SK-N-SH treated with all-trans-retinoic acid at 6 μM for 48 hours (cell line): ENCODE data around the gene HS3ST5.

Experiments
- ATAC-seq: fragments of 200-7000 bp; cut with Tn5 transposase; 3 replicates; pipeline ENCODE4 v1.9.1; 2020; ENCODE audit warnings: mild to moderate bottlenecking, moderate library complexity
- BACH2 ChIP-seq: fragments of 250-450 bp; sonication (Bioruptor Pico); IDR thresholded peaks from 2 replicates; pipeline ENCODE4 v1.9.0; 2021; ENCODE audit warnings: mild to moderate bottlenecking, borderline replicate concordance
- CSDC2 ChIP-seq: fragments of 250-450 bp; sonication (Bioruptor Pico); IDR thresholded peaks from 2 replicates; pipeline ENCODE4 v1.5.0; 2020; ENCODE audit warnings: mild to moderate bottlenecking, moderate library complexity
- ESRRG ChIP-seq: fragments of 250-450 bp; sonication (Bioruptor Pico); IDR thresholded peaks from 2 replicates; pipeline ENCODE4 v1.6.1; 2021; ENCODE audit warnings: mild to moderate bottlenecking
- ISL1 ChIP-seq: fragments of 250-450 bp; sonication (Bioruptor Pico); IDR thresholded peaks from 2 replicates; pipeline ENCODE4 v2.1.2; 2022; ENCODE audit warnings: mild to moderate bottlenecking, moderate library complexity
- RARB ChIP-seq: fragments of 250-450 bp; sonication (Bioruptor Pico); IDR thresholded peaks from 2 replicates; pipeline ENCODE4 v1.8.0; 2021; ENCODE audit warnings: mild to moderate bottlenecking, moderate library complexity
- SNAI2 ChIP-seq: fragments of 250-450 bp; sonication (Bioruptor Pico); IDR thresholded peaks from 2 replicates; pipeline ENCODE4 v1.5.0; 2020; ENCODE audit warnings: mild to moderate bottlenecking, moderate library complexity
- TCF4 ChIP-seq: fragments of 250-450 bp; sonication (Bioruptor Pico); IDR thresholded peaks from 2 replicates; pipeline ENCODE4 v1.8.0; 2021; ENCODE audit warnings: mild to moderate bottlenecking, moderate library complexity, borderline replicate concordance
- TOX ChIP-seq: fragments of 250-450 bp; sonication (Bioruptor Pico); IDR thresholded peaks from 2 replicates; pipeline ENCODE4 v1.8.0; 2021; ENCODE audit warnings: mild to moderate bottlenecking, moderate library complexity, borderline replicate concordance
- ZFP3 ChIP-seq: fragments of 250-450 bp; sonication (Bioruptor Pico); IDR thresholded peaks from 2 replicates; pipeline ENCODE4 v1.5.0; 2020; ENCODE audit warnings: mild to moderate bottlenecking, moderate library complexity
- ZFP30 ChIP-seq: fragments of 450-650 bp; formaldehyde crosslinking; IDR thresholded peaks from 2 replicates; pipeline ENCODE4 v1.5.0; 2022; ENCODE audit warnings: mild to moderate bottlenecking, moderate library complexity
- ZNF565 ChIP-seq: fragments of 450-650 bp; formaldehyde crosslinking; conservative IDR thresholded peaks from 2 replicates; pipeline ENCODE4 v1.5.0; 2020; ENCODE audit warnings: low read depth, mild to moderate bottlenecking, moderate library complexity
- TF ChIP-seq, protein P1 (sequence below): fragments of 250-450 bp; sonication (Bioruptor Pico); IDR thresholded peaks from 2 replicates; pipeline ENCODE4 v1.8.0; 2020; ENCODE audit warnings: mild to moderate bottlenecking, moderate library complexity, borderline replicate concordance
- TF ChIP-seq, protein P2 (sequence below): fragments of 250-450 bp; sonication (Bioruptor Pico); IDR thresholded peaks from 2 replicates; pipeline ENCODE4 v1.5.1; 2021; ENCODE audit warnings: mild to moderate bottlenecking, moderate library complexity
- TF ChIP-seq, protein P3 (sequence below): fragments of 250-450 bp; sonication (Bioruptor Pico); IDR thresholded peaks from 2 replicates; pipeline ENCODE4 v1.5.0; 2020; ENCODE audit warnings: mild to moderate bottlenecking, moderate library complexity
- TF ChIP-seq, protein P4 (sequence below): fragments of 250-450 bp; sonication (Bioruptor Pico); IDR thresholded peaks from 2 replicates; pipeline ENCODE4 v1.8.0; 2021; ENCODE audit warnings: low read depth, mild to moderate bottlenecking, moderate library complexity, borderline replicate concordance

Gene HS3ST5

DNA sequence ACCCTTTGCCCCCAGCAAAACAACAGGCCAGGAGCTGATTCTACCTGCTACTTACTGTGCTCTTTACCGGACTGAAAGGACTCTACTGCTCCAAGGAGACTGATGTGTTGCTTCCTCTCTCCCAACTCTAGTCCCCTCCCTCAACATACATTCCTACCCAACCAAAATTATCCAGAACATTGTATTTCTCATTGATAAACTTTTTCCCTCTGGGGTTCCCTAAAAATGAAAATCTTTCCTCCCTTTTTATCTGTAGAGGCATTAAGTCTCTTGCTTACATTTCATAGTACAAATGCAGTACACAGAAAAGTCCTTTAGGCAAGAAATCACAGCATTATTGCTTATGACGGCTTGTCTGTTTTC is 940 bp upstream of the HS3ST5 start (continued):
- TF ChIP-seq, protein P1, sequence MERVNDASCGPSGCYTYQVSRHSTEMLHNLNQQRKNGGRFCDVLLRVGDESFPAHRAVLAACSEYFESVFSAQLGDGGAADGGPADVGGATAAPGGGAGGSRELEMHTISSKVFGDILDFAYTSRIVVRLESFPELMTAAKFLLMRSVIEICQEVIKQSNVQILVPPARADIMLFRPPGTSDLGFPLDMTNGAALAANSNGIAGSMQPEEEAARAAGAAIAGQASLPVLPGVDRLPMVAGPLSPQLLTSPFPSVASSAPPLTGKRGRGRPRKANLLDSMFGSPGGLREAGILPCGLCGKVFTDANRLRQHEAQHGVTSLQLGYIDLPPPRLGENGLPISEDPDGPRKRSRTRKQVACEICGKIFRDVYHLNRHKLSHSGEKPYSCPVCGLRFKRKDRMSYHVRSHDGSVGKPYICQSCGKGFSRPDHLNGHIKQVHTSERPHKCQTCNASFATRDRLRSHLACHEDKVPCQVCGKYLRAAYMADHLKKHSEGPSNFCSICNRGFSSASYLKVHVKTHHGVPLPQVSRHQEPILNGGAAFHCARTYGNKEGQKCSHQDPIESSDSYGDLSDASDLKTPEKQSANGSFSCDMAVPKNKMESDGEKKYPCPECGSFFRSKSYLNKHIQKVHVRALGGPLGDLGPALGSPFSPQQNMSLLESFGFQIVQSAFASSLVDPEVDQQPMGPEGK (CRISPR knock-in tag) = no peak
- TF ChIP-seq RARB (CRISPR knock-in tag) = no peak
- TF ChIP-seq, all 23 proteins: peak for 0

DNA sequence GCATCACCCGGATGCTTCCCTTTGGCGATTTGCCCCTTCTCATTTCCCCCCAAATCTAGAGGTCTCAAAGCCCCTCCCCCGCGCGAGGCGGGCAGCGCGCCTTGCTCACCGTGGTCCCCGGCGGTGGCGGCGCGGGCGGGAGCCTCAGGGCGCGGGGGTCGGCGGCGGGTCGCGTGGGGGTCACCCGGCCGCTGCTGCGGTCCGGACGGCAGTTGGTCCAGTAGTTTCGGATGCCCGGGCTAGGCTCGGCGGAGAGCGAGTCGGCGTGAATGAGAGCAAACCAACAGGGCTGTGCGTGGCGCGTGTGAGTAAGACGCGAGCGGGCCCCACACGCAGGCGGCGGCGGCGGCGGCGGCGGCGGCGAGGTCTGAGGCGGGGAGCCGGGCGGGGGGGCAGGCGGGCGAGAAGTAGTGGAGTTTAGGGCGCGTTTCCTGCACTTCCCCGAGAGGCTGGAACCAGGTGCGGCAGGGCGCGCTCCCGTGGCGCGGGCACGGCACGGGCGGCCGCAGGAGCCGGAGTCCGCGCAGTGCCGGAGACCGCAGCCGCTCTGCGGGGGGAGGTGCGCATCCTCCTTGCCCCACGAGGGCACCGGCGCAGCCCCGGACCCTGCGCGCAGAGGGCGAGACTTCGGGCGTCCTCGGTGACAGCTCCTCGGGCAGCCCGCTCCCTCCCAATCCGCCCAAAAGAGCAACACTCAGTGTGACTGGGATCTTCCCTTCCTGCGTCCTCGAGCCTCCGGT is 567 bp downstream of the HS3ST5 start:
- ATAC-seq = peak; percentile 52

DNA sequence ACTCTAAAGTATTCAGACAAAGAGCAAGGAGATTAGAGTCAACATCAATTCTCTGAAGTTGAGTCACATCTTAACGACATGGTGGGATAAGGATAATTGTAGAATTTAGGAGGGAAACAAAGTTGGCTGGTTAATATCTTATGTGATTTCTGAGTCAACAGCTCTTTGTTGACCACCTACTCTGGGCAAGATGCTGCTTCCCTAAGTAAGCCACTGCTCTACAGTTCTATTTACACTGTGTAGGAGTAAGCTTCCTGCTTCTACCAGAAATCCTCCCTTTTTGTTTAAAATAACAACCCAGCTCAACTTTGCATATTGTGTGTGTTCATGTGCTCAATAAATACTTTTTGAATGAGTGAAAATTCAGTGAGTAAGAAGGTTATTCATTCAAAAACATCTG is 3.1 kb downstream of the HS3ST5 start:
- no peak for TF ChIP-seq RARB (CRISPR knock-in tag)
- no peak for TF ChIP-seq ZFP3 (CRISPR knock-in tag)
- no peak for ATAC-seq

More for the DNA sequence above, 567 bp downstream of the HS3ST5 start:
- TF ChIP-seq, protein P2, sequence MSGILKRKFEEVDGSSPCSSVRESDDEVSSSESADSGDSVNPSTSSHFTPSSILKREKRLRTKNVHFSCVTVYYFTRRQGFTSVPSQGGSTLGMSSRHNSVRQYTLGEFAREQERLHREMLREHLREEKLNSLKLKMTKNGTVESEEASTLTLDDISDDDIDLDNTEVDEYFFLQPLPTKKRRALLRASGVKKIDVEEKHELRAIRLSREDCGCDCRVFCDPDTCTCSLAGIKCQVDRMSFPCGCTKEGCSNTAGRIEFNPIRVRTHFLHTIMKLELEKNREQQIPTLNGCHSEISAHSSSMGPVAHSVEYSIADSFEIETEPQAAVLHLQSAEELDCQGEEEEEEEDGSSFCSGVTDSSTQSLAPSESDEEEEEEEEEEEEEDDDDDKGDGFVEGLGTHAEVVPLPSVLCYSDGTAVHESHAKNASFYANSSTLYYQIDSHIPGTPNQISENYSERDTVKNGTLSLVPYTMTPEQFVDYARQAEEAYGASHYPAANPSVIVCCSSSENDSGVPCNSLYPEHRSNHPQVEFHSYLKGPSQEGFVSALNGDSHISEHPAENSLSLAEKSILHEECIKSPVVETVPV (CRISPR knock-in tag) = no peak
- TF ChIP-seq ZFP3 (CRISPR knock-in tag) = no peak

DNA sequence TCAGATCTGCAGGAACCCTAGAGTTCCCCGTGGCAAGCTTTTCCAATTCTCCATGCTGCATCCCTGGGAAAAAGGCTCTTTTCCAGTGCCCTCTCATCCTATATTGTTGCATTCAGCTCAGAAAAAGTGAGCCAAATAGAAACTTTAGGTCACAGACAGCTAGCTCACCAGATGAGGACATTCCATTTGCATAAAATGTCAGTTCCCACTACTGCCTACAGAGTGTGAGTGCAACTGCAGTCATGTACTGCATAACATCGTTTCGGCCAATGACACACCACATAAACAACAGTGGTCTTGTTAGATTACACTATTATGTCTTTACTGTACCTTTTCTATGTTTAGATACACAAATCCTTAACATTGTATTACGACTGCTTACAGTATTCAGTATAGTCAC is 8.6 kb downstream of the HS3ST5 start:
- ATAC-seq = no peak
- no peak for TF ChIP-seq ZFP3 (CRISPR knock-in tag)
- no peak for TF ChIP-seq TOX (CRISPR knock-in tag)
- no peak for TF ChIP-seq RARB (CRISPR knock-in tag)
- TF ChIP-seq SNAI2 = no peak
- no peak for TF ChIP-seq ISL1 (CRISPR knock-in tag)
- no peak for TF ChIP-seq CSDC2 (CRISPR knock-in tag)
- TF ChIP-seq ZFP30 = no peak
- TF ChIP-seq TCF4 (CRISPR knock-in tag) = no peak
- TF ChIP-seq ESRRG = no peak
- TF ChIP-seq, protein P3, sequence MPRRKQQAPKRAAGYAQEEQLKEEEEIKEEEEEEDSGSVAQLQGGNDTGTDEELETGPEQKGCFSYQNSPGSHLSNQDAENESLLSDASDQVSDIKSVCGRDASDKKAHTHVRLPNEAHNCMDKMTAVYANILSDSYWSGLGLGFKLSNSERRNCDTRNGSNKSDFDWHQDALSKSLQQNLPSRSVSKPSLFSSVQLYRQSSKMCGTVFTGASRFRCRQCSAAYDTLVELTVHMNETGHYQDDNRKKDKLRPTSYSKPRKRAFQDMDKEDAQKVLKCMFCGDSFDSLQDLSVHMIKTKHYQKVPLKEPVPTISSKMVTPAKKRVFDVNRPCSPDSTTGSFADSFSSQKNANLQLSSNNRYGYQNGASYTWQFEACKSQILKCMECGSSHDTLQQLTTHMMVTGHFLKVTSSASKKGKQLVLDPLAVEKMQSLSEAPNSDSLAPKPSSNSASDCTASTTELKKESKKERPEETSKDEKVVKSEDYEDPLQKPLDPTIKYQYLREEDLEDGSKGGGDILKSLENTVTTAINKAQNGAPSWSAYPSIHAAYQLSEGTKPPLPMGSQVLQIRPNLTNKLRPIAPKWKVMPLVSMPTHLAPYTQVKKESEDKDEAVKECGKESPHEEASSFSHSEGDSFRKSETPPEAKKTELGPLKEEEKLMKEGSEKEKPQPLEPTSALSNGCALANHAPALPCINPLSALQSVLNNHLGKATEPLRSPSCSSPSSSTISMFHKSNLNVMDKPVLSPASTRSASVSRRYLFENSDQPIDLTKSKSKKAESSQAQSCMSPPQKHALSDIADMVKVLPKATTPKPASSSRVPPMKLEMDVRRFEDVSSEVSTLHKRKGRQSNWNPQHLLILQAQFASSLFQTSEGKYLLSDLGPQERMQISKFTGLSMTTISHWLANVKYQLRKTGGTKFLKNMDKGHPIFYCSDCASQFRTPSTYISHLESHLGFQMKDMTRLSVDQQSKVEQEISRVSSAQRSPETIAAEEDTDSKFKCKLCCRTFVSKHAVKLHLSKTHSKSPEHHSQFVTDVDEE (CRISPR knock-in tag) = no peak
- TF ChIP-seq BACH2 (CRISPR knock-in tag) = no peak
- no peak for TF ChIP-seq ZNF565 (CRISPR knock-in tag)
- TF ChIP-seq, protein P4, sequence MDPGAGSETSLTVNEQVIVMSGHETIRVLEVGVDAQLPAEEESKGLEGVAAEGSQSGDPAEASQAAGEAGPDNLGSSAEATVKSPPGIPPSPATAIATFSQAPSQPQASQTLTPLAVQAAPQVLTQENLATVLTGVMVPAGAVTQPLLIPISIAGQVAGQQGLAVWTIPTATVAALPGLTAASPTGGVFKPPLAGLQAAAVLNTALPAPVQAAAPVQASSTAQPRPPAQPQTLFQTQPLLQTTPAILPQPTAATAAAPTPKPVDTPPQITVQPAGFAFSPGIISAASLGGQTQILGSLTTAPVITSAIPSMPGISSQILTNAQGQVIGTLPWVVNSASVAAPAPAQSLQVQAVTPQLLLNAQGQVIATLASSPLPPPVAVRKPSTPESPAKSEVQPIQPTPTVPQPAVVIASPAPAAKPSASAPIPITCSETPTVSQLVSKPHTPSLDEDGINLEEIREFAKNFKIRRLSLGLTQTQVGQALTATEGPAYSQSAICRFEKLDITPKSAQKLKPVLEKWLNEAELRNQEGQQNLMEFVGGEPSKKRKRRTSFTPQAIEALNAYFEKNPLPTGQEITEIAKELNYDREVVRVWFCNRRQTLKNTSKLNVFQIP (CRISPR knock-in tag) = no peak

DNA sequence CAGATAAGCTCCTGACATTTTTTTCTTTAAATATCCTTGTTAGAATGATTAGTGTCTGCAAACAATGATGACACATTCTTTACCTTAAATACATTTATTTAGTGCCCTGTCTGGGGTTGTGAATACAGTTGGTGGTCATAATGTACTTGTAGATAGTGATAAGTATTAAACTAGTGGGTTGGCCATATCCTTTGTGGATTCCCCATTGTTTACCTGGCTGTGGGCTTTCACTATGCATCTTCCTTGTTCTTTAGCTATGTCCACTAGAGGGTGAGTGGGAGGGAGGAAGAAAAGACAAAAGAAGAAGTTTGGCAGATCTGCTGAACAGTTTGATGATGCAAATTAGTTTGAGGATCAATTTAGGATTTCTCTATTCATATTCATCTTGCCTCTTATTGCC is 15.7 kb downstream of the HS3ST5 start:
- TF ChIP-seq ZFP30 = no peak
- TF ChIP-seq TCF4 (CRISPR knock-in tag) = no peak
- TF ChIP-seq SNAI2 = no peak
- TF ChIP-seq, protein P3 (CRISPR knock-in tag) = no peak
- ATAC-seq = no peak
